Activated naive CD8-positive, alpha-beta T cell (primary cell): ENCODE measurements around the gene GTSE1.

Experiments
- H3K27ac Mint-ChIP-seq: one replicate; pipeline ENCODE4 v1.8.0; 2021; ENCODE audit warnings: mixed read lengths
- H3K27me3 Mint-ChIP-seq: one replicate; pipeline ENCODE4 v1.8.0; 2021; ENCODE audit warnings: mixed read lengths
- H3K36me3 Mint-ChIP-seq: one replicate; pipeline ENCODE4 v1.8.0; 2021; ENCODE audit warnings: mixed read lengths
- H3K4me1 Mint-ChIP-seq: one replicate; pipeline ENCODE4 v1.8.0; 2021; ENCODE audit warnings: low read depth, mixed read lengths
- H3K4me3 Mint-ChIP-seq: one replicate; pipeline ENCODE4 v1.8.0; 2021; ENCODE audit warnings: mild to moderate bottlenecking, mixed read lengths
- H3K9me3 Mint-ChIP-seq: one replicate; pipeline ENCODE4 v1.8.0; 2021; ENCODE audit warnings: low read depth, mixed read lengths

GTSE1 gene

GRCh38 chr22:46346680-46347405, 50.2 kb downstream of the GTSE1 start:
- Mint-ChIP-seq H3K36me3 (peaks cover 5% of the 10 kb centered on the region), H3K27me3 (no peaks in the 10 kb centered on the region), H3K4me3 (no peak overlapping the region), H3K9me3 (no peaks in the 10 kb centered on the region), H3K4me1 (peaks cover 5% of the 10 kb centered on the region), H3K27ac (no peak overlapping the region)

GRCh38 chr22:46347646-46348045, 51.0 kb downstream of the GTSE1 start:
- no peak overlapping the region for H3K4me3 Mint-ChIP-seq
- no peak overlapping the region for H3K27ac Mint-ChIP-seq
- no peaks in the 10 kb centered on the region for H3K27me3 Mint-ChIP-seq
- no peaks in the 10 kb centered on the region for H3K9me3 Mint-ChIP-seq
- peaks cover 5% of the 10 kb centered on the region for H3K4me1 Mint-ChIP-seq
- H3K36me3 Mint-ChIP-seq: peaks cover 5% of the 10 kb centered on the region

- Mint-ChIP-seq H3K27ac (no peak overlapping the region), H3K9me3 (no peaks in the 10 kb centered on the region), H3K4me1 (peaks cover 5% of the 10 kb centered on the region), H3K36me3 (peaks cover 5% of the 10 kb centered on the region), H3K27me3 (no peaks in the 10 kb centered on the region), H3K4me3 (no peak overlapping the region)
Observed at GRCh38 chr22:46348099-46348695, 51.5 kb downstream of the GTSE1 start.

- Mint-ChIP-seq H3K4me3 (no peak overlapping the region), H3K27me3 (no peaks in the 10 kb centered on the region), H3K4me1 (peaks cover 1% of the 10 kb centered on the region), H3K27ac (no peak overlapping the region), H3K9me3 (no peaks in the 10 kb centered on the region), H3K36me3 (peaks cover 3% of the 10 kb centered on the region)
Observed at GRCh38 chr22:46349238-46349637, 52.6 kb downstream of the GTSE1 start.

GRCh38 chr22:46349681-46350080, 53.0 kb downstream of the GTSE1 start:
- Mint-ChIP-seq H3K4me1 (no peaks in the 10 kb centered on the region), H3K27me3 (no peaks in the 10 kb centered on the region), H3K36me3 (peaks cover 2% of the 10 kb centered on the region), H3K9me3 (no peaks in the 10 kb centered on the region), H3K4me3 (no peak overlapping the region), H3K27ac (no peak overlapping the region)

- Mint-ChIP-seq H3K9me3 (no peaks in the 10 kb centered on the region), H3K4me3 (no peak overlapping the region), H3K4me1 (no peaks in the 10 kb centered on the region), H3K27ac (no peak overlapping the region), H3K27me3 (no peaks in the 10 kb centered on the region), H3K36me3 (peaks cover 2% of the 10 kb centered on the region)
Observed at GRCh38 chr22:46350121-46350520, 53.5 kb downstream of the GTSE1 start.

- Mint-ChIP-seq H3K27ac (no peak overlapping the region), H3K4me1 (no peaks in the 10 kb centered on the region), H3K36me3 (peaks cover 2% of the 10 kb centered on the region), H3K4me3 (no peak overlapping the region), H3K9me3 (no peaks in the 10 kb centered on the region), H3K27me3 (no peaks in the 10 kb centered on the region)
Observed at GRCh38 chr22:46350646-46351045, 54.0 kb downstream of the GTSE1 start.

- Mint-ChIP-seq H3K9me3 (no peaks in the 10 kb centered on the region), H3K27ac (no peak overlapping the region), H3K4me3 (no peak overlapping the region), H3K27me3 (no peaks in the 10 kb centered on the region), H3K36me3 (peaks cover 2% of the 10 kb centered on the region), H3K4me1 (no peaks in the 10 kb centered on the region)
Observed at GRCh38 chr22:46351131-46351735, 54.6 kb downstream of the GTSE1 start.

- peaks cover 2% of the 10 kb centered on the region for H3K36me3 Mint-ChIP-seq
Observed at GRCh38 chr22:46351767-46352166, 55.1 kb downstream of the GTSE1 start.

GRCh38 chr22:46352276-46352675, 55.6 kb downstream of the GTSE1 start:
- peaks cover 2% of the 10 kb centered on the region for H3K36me3 Mint-ChIP-seq
- H3K27me3 Mint-ChIP-seq: no peaks in the 10 kb centered on the region
- H3K4me3 Mint-ChIP-seq: no peak overlapping the region
- no peaks in the 10 kb centered on the region for H3K9me3 Mint-ChIP-seq
- H3K27ac Mint-ChIP-seq: no peak overlapping the region
- H3K4me1 Mint-ChIP-seq: no peaks in the 10 kb centered on the region

More at GRCh38 chr22:46351767-46352166, 55.1 kb downstream of the GTSE1 start:
- Mint-ChIP-seq H3K9me3 (no peaks in the 10 kb centered on the region), H3K27ac (no peak overlapping the region), H3K4me1 (no peaks in the 10 kb centered on the region), H3K4me3 (no peak overlapping the region), H3K27me3 (no peaks in the 10 kb centered on the region)

- Mint-ChIP-seq H3K4me1 (no peaks in the 10 kb centered on the region), H3K9me3 (no peaks in the 10 kb centered on the region), H3K4me3 (no peak overlapping the region), H3K27me3 (no peaks in the 10 kb centered on the region), H3K36me3 (peaks cover 2% of the 10 kb centered on the region), H3K27ac (no peak overlapping the region)
Observed at GRCh38 chr22:46352691-46353386, 56.2 kb downstream of the GTSE1 start.

GRCh38 chr22:46353483-46354105, 56.9 kb downstream of the GTSE1 start:
- Mint-ChIP-seq H3K36me3 (peaks cover 2% of the 10 kb centered on the region), H3K27ac (no peak overlapping the region), H3K9me3 (no peaks in the 10 kb centered on the region)

GRCh38 chr22:46354176-46354992, 57.7 kb downstream of the GTSE1 start:
- peaks cover 2% of the 10 kb centered on the region for H3K36me3 Mint-ChIP-seq
- no peak overlapping the region for H3K4me3 Mint-ChIP-seq
- no peak overlapping the region for H3K27ac Mint-ChIP-seq
- H3K9me3 Mint-ChIP-seq: no peaks in the 10 kb centered on the region
- H3K27me3 Mint-ChIP-seq: no peaks in the 10 kb centered on the region
- no peaks in the 10 kb centered on the region for H3K4me1 Mint-ChIP-seq

More at GRCh38 chr22:46353483-46354105, 56.9 kb downstream of the GTSE1 start:
- H3K4me1 Mint-ChIP-seq: no peaks in the 10 kb centered on the region
- H3K4me3 Mint-ChIP-seq: no peak overlapping the region
- H3K27me3 Mint-ChIP-seq: no peaks in the 10 kb centered on the region

GRCh38 chr22:46354993-46355305, 58.3 kb downstream of the GTSE1 start:
- Mint-ChIP-seq H3K9me3 (no peaks in the 10 kb centered on the region), H3K36me3 (no peaks in the 10 kb centered on the region), H3K27ac (no peak overlapping the region), H3K27me3 (no peaks in the 10 kb centered on the region), H3K4me1 (no peaks in the 10 kb centered on the region), H3K4me3 (no peak overlapping the region)
